Measurements from ENCODE around the gene PTPRJ.

PTPRJ gene

DNA sequence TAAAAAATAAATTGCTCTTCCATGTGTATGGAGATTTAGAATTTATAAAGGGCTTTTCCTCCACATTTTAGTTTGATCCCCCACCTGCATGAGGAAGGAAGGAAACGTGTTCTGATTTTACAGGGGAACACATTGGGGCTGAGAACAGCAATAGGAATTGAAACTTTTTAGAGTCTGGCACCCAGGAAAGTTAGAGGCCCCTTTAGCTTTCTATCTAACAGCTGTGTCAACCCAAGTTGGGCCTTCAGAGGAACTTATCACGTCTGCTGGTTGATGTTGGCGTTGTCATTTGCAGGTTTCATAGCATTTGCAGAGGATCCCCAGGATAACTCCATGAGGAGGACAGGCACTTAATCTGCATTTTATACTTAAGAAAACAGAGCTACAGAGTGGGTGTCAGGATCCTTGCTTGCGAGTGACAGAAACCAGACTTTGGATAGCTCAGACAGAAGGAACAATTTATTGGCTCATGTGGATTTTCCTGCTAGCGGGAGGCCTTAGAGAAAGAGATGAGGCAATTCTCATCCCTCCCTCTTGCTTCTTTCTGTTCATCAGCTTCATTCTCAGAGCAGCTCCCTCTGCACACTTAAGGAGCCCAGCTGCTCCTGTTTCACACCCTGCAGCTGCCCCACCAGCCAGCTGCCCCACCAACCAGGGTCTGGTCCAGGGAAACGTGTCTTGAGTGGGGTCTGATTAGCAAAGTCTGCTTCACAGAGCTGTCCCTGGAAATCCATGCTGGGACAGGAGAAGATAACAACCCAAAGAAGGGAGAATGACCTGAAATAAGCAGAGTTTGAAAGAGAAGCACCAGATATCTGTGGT lies 143.8 kb downstream of the PTPRJ start:
- TF ChIP-seq, protein P1, sequence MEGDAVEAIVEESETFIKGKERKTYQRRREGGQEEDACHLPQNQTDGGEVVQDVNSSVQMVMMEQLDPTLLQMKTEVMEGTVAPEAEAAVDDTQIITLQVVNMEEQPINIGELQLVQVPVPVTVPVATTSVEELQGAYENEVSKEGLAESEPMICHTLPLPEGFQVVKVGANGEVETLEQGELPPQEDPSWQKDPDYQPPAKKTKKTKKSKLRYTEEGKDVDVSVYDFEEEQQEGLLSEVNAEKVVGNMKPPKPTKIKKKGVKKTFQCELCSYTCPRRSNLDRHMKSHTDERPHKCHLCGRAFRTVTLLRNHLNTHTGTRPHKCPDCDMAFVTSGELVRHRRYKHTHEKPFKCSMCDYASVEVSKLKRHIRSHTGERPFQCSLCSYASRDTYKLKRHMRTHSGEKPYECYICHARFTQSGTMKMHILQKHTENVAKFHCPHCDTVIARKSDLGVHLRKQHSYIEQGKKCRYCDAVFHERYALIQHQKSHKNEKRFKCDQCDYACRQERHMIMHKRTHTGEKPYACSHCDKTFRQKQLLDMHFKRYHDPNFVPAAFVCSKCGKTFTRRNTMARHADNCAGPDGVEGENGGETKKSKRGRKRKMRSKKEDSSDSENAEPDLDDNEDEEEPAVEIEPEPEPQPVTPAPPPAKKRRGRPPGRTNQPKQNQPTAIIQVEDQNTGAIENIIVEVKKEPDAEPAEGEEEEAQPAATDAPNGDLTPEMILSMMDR (IDR thresholded peaks at IDR 0.05; ENCODE audit: insufficient read depth, missing control alignments), result no peak
- no peak for FAIRE-seq
- no peak for DNase-seq (ENCODE audit: insufficient read length, low spot score)

DNA sequence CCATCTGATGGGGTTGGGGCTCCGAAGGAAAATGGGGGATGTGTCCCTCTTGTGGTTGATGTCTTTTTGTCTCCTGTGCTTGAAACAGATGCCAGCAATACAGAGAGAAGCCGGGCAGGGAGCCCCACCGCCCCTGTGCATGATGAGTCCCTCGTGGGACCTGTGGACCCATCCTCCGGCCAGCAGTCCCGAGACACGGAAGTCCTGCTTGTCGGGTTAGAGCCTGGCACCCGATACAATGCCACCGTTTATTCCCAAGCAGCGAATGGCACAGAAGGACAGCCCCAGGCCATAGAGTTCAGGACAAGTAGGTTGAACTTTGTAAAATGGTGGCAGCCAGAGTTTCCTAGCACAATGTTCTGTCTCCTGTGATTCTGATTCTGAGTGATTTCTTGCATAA lies 144.5 kb downstream of the PTPRJ start:
- FAIRE-seq (no peak), DNase-seq (ENCODE audit: insufficient read length, low spot score) (no peak)
- TF ChIP-seq, protein P1 (IDR thresholded peaks at IDR 0.05; ENCODE audit: insufficient read depth, missing control alignments), result no peak

DNA sequence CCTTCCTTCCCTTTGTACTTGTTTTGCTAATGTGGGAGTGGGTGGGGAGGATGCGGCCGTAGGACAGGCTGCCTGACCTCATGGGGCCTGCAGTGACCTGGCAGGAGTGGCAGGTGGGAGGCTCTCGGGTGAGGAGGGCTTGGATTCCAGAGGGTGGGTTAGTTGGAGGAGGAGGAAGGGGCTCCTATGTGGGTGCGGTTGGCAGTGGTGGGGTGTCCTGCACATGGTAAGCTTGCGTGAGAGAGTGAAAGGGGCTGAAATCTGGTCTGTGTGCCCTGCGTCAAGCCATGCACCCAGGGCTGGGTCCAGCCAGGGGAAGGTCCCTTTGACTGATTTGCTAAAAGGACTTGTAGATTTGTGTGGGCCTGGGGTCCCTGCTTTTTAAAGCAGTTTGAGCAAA lies 145.5 kb downstream of the PTPRJ start:
- TF ChIP-seq, protein P1 (IDR thresholded peaks at IDR 0.05; ENCODE audit: insufficient read depth, missing control alignments), result no peak
- no peak for FAIRE-seq
- no peak for DNase-seq (ENCODE audit: insufficient read length, low spot score)

DNA sequence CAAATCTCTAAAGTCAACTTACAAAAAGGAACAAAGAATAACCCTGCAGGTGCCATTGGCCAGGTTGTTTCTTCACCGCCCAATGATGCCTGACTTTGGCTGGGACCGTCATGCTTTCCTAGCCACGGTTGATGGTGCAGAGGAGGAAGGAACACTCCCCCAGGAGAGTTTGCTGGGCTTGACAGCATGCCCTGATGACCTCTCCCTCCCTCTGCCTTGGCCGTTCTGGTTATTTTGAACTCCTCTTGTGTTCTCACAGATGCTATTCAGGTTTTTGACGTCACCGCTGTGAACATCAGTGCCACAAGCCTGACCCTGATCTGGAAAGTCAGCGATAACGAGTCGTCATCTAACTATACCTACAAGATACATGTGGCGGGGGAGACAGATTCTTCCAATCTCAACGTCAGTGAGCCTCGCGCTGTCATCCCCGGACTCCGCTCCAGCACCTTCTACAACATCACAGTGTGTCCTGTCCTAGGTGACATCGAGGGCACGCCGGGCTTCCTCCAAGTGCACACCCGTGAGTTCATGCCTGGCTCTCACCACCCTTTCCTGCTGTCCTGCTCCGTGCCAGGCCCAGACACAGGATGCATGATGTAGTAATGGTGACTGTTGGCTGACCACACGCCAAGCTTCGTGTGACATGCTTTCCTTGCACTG lies 147.3 kb downstream of the PTPRJ start:
- no peak for DNase-seq (ENCODE audit: insufficient read length, low spot score)
- FAIRE-seq, result no peak
- TF ChIP-seq, protein P1 (IDR thresholded peaks at IDR 0.05; ENCODE audit: insufficient read depth, missing control alignments), result no peak

DNA sequence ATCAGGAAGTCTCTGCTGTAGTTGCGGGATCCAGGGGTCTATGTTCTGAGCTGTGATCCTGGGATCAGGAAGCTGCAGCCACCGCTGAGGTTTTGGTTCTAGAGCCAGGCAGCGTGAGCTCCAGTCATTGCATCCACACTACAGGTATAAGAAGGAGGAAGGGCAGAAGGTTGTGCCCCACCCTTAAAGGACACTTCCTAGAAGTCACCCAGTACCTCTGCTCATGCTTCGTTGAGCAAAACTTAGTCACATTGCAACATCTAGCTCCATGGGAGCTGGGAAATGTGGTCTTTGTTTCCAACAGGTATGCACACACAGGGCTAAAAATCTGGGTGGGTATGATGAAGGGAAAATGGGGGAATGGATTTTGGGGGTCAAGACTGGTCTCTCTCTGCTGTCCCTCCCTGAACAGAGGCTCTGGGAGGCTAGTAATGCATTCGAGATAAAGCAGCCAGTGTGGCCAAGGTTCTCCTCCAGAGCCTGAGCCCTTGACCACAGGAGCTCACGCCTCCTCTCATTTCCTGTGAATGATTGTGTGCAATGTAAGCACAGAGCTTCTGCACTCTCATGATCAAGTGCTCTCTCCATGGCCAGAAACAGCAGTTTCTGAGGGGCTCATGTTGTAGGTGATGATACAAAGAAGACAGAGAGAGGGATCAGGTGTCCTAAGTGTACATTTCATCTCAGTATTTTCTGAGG lies 149.5 kb downstream of the PTPRJ start:
- DNase-seq (ENCODE audit: insufficient read length, low spot score) (no peak), FAIRE-seq (no peak)
- TF ChIP-seq, protein P1 (IDR thresholded peaks at IDR 0.05; ENCODE audit: insufficient read depth, missing control alignments), result no peak

DNA sequence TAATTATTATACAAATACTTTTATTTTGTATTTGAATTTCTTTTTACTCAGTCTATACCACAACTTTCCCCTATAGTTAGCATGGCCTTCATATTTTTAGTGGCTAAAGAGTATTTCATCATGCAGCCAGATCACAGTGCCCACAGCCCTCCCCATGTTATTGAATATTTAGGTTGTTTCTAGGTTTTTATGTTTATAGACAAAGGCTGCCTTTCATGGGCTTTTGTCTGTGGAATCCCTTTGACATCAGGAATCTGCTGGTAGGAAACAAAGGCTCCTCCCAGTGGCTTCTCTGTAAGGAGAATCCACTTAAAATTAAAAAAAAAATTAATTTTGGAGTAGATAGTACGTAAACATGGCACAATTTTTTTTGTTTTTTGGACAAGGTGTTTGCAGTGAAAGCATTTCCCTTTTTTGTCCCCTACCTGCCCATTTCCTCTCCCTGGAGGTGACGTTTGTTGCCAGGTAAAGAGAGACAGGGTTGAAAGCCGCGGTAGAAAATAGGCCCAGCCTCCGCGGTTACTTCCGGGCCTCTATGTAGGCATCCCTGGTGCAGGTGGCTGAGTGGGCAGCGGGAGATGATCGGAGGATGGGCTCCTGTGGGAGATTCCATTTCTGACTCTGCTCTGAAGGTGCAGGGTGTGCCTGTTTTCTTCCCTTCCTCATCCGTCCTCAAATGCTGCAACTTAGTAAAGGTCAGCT lies 154.0 kb downstream of the PTPRJ start:
- DNase-seq (ENCODE audit: insufficient read length, low spot score) (no peak), FAIRE-seq (no peak)
- TF ChIP-seq, protein P1 (IDR thresholded peaks at IDR 0.05; ENCODE audit: insufficient read depth, missing control alignments), result no peak
